PC-9 (cell line): Measurements from ENCODE around the gene RTL9. TPM values are rescaled to one million over a fixed set of nuclear protein-coding genes. Genes with fewer than 3 reads are reported as not detected.

Experiments
- Bru-seq: library from RNA; stranded (reverse); fragments of 400-500 nt; gene quantifications from one replicate; lab custom pipeline; 2021; lab: Mats Ljungman, UMichigan
- BruChase-seq, 2 experiments: library from RNA; stranded (reverse); fragments of 400-500 nt; gene quantifications; one replicate each; lab custom pipeline; 2021; lab: Mats Ljungman, UMichigan
- BruUV-seq: library from RNA; stranded (reverse); fragments of 400-500 nt; replicated peaks from 2 replicates; lab custom pipeline; 2021; lab: Mats Ljungman, UMichigan
- CTCF ChIA-PET: fragments of 300-600 bp; sonication (Branson Sonifier 250); formaldehyde crosslinking; loops from one replicate; lab custom pipeline; 2022; ENCODE audit warnings: antibody characterized with exemption; lab: Charles Lee
- POLR2A ChIA-PET: fragments of 300-600 bp; sonication (Branson Sonifier 250); formaldehyde crosslinking; loops from one replicate; lab custom pipeline; 2022; ENCODE audit warnings: antibody characterized with exemption; ENCODE audit not compliant: unreplicated experiment; lab: Charles Lee
- DNase-seq, 2 experiments: peaks; one replicate each; pipeline versions ENCODE4 v3.0.0 to v3.0.0-alpha.2; 2015 to 2022; ENCODE audit warnings: mixed read lengths in 1 of 2
- H2AFZ ChIP-seq: fragments of 200-600 bp; sonication (generic); 2 replicates; pipeline ENCODE4 v1.8.1; 2017; ENCODE audit warnings: antibody characterized with exemption
- H3F3A ChIP-seq: fragments of 200-600 bp; sonication (generic); 2 replicates; pipeline ENCODE4 v1.8.1; 2017; ENCODE audit warnings: antibody characterized with exemption, mild to moderate bottlenecking, low read depth; ENCODE audit not compliant: insufficient read depth
- H3K27ac ChIP-seq: fragments of 200-600 bp; sonication (generic); 2 replicates; pipeline ENCODE4 v1.6.1; 2016; ENCODE audit warnings: mixed run types
- H3K27me3 ChIP-seq: fragments of 200-600 bp; sonication (generic); 2 replicates; pipeline ENCODE4 v1.6.1; 2016; ENCODE audit warnings: low read depth, mixed run types; ENCODE audit not compliant: insufficient read depth
- H3K36me3 ChIP-seq: fragments of 200-600 bp; sonication (generic); 2 replicates; pipeline ENCODE4 v1.6.1; 2016; ENCODE audit warnings: low read depth, mixed run types
- H3K4me1 ChIP-seq: fragments of 200-600 bp; sonication (generic); replicated peaks from 2 replicates; pipeline ENCODE4 v1.6.1; 2016; ENCODE audit warnings: mixed run types; ENCODE audit not compliant: insufficient read depth
- H3K4me2 ChIP-seq: fragments of 200-600 bp; sonication (generic); 2 replicates; pipeline ENCODE4 v1.6.1; 2017; ENCODE audit warnings: mixed run types
- H3K4me3 ChIP-seq: fragments of 200-600 bp; sonication (generic); 2 replicates; pipeline ENCODE4 v1.6.1; 2016; ENCODE audit warnings: mixed run types
- H3K79me2 ChIP-seq: fragments of 200-600 bp; sonication (generic); 2 replicates; pipeline ENCODE4 v1.6.1; 2017; ENCODE audit warnings: low read depth, mixed run types
- H3K9me2 ChIP-seq: fragments of 200-600 bp; sonication (generic); 2 replicates; pipeline ENCODE4 v1.8.1; 2017; ENCODE audit warnings: mild to moderate bottlenecking; ENCODE audit not compliant: insufficient read depth
- H3K9me3 ChIP-seq: fragments of 200-600 bp; sonication (generic); 2 replicates; pipeline ENCODE4 v1.8.1; 2016; ENCODE audit warnings: low read depth; ENCODE audit not compliant: insufficient read depth
- H4K20me1 ChIP-seq: fragments of 200-600 bp; sonication (generic); 2 replicates; pipeline ENCODE4 v1.8.1; 2017; ENCODE audit not compliant: insufficient read depth
- EZH2 ChIP-seq: fragments of 200-600 bp; sonication (generic); IDR thresholded peaks from 2 replicates; pipeline ENCODE4 v1.8.0; 2017; ENCODE audit warnings: antibody characterized with exemption, low read depth
- intact Hi-C: fragments of 100-400 bp; cut with micrococcal nuclease; formaldehyde crosslinking; loops from one replicate; pipeline ENCODE4 v1.10.0; 2022; ENCODE audit not compliant: unreplicated experiment
- long read RNA-seq: library from polyadenylated mRNA; stranded (forward); transcript quantifications from one replicate; pipeline ENCODE4 v2.0.0, GENCODE V29; 2022
- total RNA-seq: library from RNA; stranded (reverse); gene quantifications from 2 replicates; pipeline ENCODE4 v1.2.3, GENCODE V29; 2021
- TF ChIP-seq, protein P1 (sequence below): fragments of 200-600 bp; sonication (generic); conservative IDR thresholded peaks from 2 replicates; pipeline ENCODE4 v1.6.1; 2017; ENCODE audit warnings: mixed run types, antibody characterized with exemption, mild to moderate bottlenecking, moderate library complexity

Gene RTL9
- total RNA-seq (0.79 TPM in 1 of 2 replicates, not detected in the other), Bru-seq, nascent RNA (percentile 12 among the genes with signal in this experiment), BruChase-seq, experiment 1, labeled RNA remaining after a 2-hour chase (percentile 13 among the genes with signal in this experiment), BruChase-seq, experiment 2, labeled RNA remaining after a 6-hour chase (percentile 15 among the genes with signal in this experiment)
- long read RNA-seq = 0 reads

DNA sequence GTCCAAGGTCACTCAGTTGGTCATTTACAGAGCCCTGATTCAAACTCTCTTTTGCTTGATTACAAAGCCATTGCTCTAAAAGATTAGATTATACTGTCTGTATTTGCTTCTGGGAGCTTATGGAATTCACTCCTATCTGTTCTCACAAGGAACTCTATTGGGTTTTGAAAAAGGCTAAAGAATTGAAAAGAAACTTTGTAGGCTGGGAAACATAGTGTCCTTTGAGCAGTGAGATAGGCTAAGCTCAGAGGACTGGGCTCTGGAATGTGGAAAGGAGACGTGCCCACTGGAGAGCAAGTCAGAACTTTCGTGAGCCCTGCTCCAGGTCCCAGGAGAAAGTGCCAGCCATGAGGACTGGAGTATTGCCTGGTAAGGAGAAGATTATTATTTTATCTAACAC is at the start of gene RTL9:
TSS of gene RTL9 (plus strand) at position 301 of the 400 bp plus-strand sequence. CDS start 91,770 bp downstream, outside the sequence.
- no peaks in the 10 kb centered on the region for H3K79me2 ChIP-seq
- no peaks in the 10 kb centered on the region for H4K20me1 ChIP-seq
- H2AFZ ChIP-seq = no peak within 1 kb of the TSS
- CTCF ChIA-PET = no interaction called here
- no peaks in the 10 kb centered on the region for H3F3A ChIP-seq
- H3K4me3 ChIP-seq = no peak within 1 kb of the TSS
- no peaks in the 10 kb centered on the region for H3K4me1 ChIP-seq
- no peak within 1 kb of the TSS for H3K27ac ChIP-seq
- DNase-seq = no peak
- H3K9me3 ChIP-seq = no peaks in the 10 kb centered on the region
- intact Hi-C loops = no loop called here
- POLR2A ChIA-PET = no interaction called here
- no peak within 1 kb of the TSS for H3K4me2 ChIP-seq
- no peaks in the 10 kb centered on the region for H3K36me3 ChIP-seq
- H3K9me2 ChIP-seq = no peaks in the 10 kb centered on the region
- H3K27me3 ChIP-seq = no peaks in the 10 kb centered on the region
- BruUV-seq = no TSS peak
- TF ChIP-seq, protein P1, sequence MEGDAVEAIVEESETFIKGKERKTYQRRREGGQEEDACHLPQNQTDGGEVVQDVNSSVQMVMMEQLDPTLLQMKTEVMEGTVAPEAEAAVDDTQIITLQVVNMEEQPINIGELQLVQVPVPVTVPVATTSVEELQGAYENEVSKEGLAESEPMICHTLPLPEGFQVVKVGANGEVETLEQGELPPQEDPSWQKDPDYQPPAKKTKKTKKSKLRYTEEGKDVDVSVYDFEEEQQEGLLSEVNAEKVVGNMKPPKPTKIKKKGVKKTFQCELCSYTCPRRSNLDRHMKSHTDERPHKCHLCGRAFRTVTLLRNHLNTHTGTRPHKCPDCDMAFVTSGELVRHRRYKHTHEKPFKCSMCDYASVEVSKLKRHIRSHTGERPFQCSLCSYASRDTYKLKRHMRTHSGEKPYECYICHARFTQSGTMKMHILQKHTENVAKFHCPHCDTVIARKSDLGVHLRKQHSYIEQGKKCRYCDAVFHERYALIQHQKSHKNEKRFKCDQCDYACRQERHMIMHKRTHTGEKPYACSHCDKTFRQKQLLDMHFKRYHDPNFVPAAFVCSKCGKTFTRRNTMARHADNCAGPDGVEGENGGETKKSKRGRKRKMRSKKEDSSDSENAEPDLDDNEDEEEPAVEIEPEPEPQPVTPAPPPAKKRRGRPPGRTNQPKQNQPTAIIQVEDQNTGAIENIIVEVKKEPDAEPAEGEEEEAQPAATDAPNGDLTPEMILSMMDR = no peak
- TF ChIP-seq EZH2 = no peak

DNA sequence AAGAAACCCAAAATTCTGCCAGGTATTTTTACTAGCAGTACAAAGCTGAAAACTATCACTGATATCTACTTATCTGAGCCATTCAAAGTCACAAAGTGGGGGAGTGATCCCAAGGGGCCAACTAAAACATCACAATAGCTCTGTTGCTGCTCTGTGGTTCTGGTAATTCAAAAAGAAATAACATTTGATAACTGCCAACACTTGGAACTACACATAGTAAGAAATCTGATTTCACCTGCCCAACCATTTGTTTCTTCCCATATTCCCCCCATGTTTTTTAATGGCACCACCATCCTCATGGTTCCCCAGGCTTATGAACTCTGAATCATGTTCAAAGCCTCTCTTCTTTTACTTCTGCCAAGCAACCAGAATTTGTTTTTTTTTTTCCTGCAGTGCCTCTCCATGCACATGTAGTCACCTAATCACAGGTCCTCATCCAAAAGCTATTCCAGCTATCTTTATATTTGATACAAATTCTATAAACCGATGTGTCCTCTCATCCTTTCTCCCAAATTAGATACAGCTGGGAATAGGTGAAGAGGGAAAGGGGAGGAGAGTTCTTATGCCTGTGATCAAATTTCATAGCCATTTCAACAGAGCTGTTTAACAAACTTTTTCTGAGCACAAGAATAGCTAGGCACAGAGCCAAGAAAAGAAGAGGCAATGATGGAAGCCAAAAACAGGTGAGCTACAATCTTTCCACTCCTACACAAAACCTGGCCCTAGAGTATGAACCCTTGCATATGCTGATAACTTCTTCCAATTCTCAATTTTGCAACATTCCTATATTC is 48.5 kb upstream of the RTL9 start:
- no peaks in the 10 kb centered on the region; the same call in 1 of the 2 replicates for H3K9me3 ChIP-seq
- ChIA-PET POLR2A (interaction anchor here (0.6 kb wide), 1 partner anchor 129 kb away, joined by 6 read pairs; no protein-coding TSS in a partner anchor), CTCF (interaction anchor here (0.6 to 0.7 kb wide), 2 partner anchors 8 to 1344 kb away, joined by 3 read pairs; no protein-coding TSS in a partner anchor)
- no peak overlapping the region for H3K4me3 ChIP-seq
- no peak for TF ChIP-seq EZH2
- TF ChIP-seq, protein P1 = no peak
- H3K27ac ChIP-seq = no peak overlapping the region
- H3K4me1 ChIP-seq = peaks cover 28% of the 10 kb centered on the region
- H3F3A ChIP-seq = peaks cover 6% of the 10 kb centered on the region; the same call in 1 of the 2 replicates
- peaks cover 96% of the 10 kb centered on the region for H3K79me2 ChIP-seq
- H3K9me2 ChIP-seq = no peaks in the 10 kb centered on the region
- peak in 1 of 2 experiments; percentile 36 for DNase-seq
- intact Hi-C loops = no loop called here
- H3K27me3 ChIP-seq = no peaks in the 10 kb centered on the region
- no peak overlapping the region for H2AFZ ChIP-seq
- no TSS peak for BruUV-seq
- H3K36me3 ChIP-seq = no peaks in the 10 kb centered on the region
- peak overlapping the region; percentile 24 for H3K4me2 ChIP-seq
- H4K20me1 ChIP-seq = no peaks in the 10 kb centered on the region; the same call in 1 of the 2 replicates

DNA sequence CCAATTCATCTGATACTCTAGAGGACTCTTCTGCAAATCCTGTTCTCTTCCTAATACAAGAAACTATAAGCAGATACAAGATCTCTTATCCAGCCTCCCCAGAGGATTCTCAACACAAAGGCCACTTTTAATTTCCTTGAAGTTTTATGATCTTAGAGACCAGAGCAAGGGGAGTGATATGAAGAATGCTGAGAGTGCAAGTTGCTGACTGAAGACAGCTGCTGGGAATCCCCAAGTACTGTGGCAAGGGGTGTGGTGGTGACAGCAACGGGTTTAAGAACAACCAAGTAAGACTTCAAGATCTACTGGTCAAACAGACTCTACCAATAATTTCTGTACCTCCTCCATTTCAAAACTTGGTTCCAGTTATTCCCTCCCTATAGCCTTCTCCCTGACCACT is 47.8 kb upstream of the RTL9 start:
- Histone ChIP-seq H3K4me2 (peak overlapping the region; percentile 24), H3K4me3 (no peak overlapping the region), H2AFZ (no peak overlapping the region), H3K4me1 (peaks cover 35% of the 10 kb centered on the region), H3K36me3 (no peaks in the 10 kb centered on the region), H3F3A (peaks cover 6% of the 10 kb centered on the region; the same call in 1 of the 2 replicates), H4K20me1 (no peaks in the 10 kb centered on the region; the same call in 1 of the 2 replicates), H3K27me3 (no peaks in the 10 kb centered on the region), H3K79me2 (peaks cover 96% of the 10 kb centered on the region), H3K27ac (no peak overlapping the region), H3K9me2 (no peaks in the 10 kb centered on the region), H3K9me3 (no peaks in the 10 kb centered on the region; the same call in 1 of the 2 replicates)
- POLR2A ChIA-PET = interaction anchor here (0.6 kb wide), 2 partner anchors 11 to 130 kb away, joined by 3 to 6 read pairs; no protein-coding TSS in a partner anchor
- no peak for DNase-seq
- intact Hi-C loops = no loop called here
- CTCF ChIA-PET = interaction anchor here (0.6 to 0.7 kb wide), 2 partner anchors 7 to 1343 kb away, joined by 3 read pairs; no protein-coding TSS in a partner anchor
- BruUV-seq = no TSS peak
- TF ChIP-seq EZH2 = no peak
- TF ChIP-seq, protein P1 = no peak
